Mucosa of descending colon (tissue), 3 donors: ENCODE measurements around the gene PRDM5. TPM values are rescaled to one million over a fixed set of nuclear protein-coding genes. Genes with fewer than 3 reads are reported as not detected.
A peak's percentile ranks its signal among the peaks of the same experiment; 100 is the strongest.

Source experiments
- ATAC-seq: fragments of 200-7000 bp; cut with Tn5 transposase; one replicate; pipeline ENCODE4 v1.9.1; 2020; ENCODE audit warnings: mild to moderate bottlenecking, moderate library complexity
- DNase-seq, 3 donors: peaks; one replicate each; pipeline ENCODE4 v3.0.0-alpha.2; 2020
- H3K36me3 ChIP-seq: fragments of 200-600 bp; one replicate; pipeline ENCODE4 v1.8.0; 2021; ENCODE audit warnings: low read depth, mild to moderate bottlenecking
- H3K4me1 ChIP-seq: fragments of 200-600 bp; one replicate; pipeline ENCODE4 v1.8.0; 2021; ENCODE audit warnings: low read depth, mild to moderate bottlenecking
- H3K4me3 ChIP-seq: fragments of 200-600 bp; one replicate; pipeline ENCODE4 v1.8.0; 2021; ENCODE audit warnings: mild to moderate bottlenecking
- H3K9me3 ChIP-seq: fragments of 200-600 bp; one replicate; pipeline ENCODE4 v1.8.0; 2021; ENCODE audit warnings: mild to moderate bottlenecking
- CTCF ChIP-seq: fragments of 200-600 bp; IDR thresholded peaks from one replicate; pipeline ENCODE4 v1.8.0; 2022; ENCODE audit warnings: antibody characterized with exemption, mild to moderate bottlenecking
- intact Hi-C, 2 donors: fragments of 100-400 bp; cut with DNase I in 1 of 2; cut with micrococcal nuclease in 1 of 2; formaldehyde crosslinking; loops; one replicate each; pipeline versions ENCODE4 v1.11.0 to v1.11.1; 2022; cut with DNase I, micrococcal nuclease
- total RNA-seq, 3 donors: library from RNA; stranded (reverse); fragmentation: NEBNext Ultra II Directional in 2 of 3; extraction: Animal tissue kit (Norgen Biotek cat#: 25700) in 2 of 3; gene quantifications; one replicate each; pipeline versions ENCODE4 v1.2.1 to v1.2.4, GENCODE V29; 2021 to 2023
- donor health status: DM: no; HTN: no; CAD: no; lungs with moderate emphysema.
- donor health status: DM: no; HTN: no; CAD: no.
- donor health status: DM: no; HTN: yes; CAD: no.

The PRDM5 gene
- total RNA-seq, 3 donors from 2014 or later: 8.7 to 12.2 (median 10.2) TPM

DNA sequence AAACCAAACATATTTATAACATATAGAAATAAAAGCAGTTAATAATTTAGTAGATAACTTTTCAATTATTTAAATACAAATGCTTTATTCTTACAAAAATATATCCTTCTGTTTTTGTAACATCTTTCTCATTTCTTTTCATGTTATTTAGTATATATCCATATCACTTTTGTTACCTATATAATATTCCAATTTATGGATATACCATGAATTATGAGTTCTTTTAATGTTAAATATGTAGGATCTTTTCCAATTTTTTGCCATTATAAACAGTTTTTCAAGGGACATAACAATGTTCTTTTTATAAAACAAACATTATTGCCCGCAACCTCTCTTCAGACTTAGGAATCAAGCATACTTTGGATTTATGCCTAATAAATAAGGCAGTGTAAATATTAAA is 151.6 kb downstream of the PRDM5 start:
- H3K4me1 ChIP-seq: no peaks in the 10 kb centered on the region
- ATAC-seq (no peak), DNase-seq (no peak)
- H3K36me3 ChIP-seq: no peaks in the 10 kb centered on the region
- no peak overlapping the region for H3K4me3 ChIP-seq
- no peaks in the 10 kb centered on the region for H3K9me3 ChIP-seq
- intact Hi-C loops: no loop called here
- TF ChIP-seq CTCF: no peak

DNA sequence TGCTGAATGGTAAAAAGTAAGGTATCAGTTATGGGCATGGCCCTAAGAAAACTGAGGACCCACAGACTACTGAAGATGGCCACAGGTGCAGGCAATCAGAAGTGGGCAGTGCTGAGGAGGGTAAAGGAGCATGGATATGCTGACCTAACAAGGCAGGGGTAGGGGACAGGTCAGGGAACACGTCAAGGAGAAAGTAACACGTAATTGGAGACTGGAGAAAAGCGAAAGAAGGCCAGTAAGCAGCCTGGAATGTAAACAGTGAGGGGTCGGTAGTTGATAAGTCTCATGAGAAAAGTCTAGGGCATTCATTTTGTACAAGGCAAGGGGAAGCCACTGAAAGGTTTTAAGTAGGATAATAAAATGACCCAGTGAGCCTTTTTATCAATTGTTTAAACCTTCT is 153.3 kb downstream of the PRDM5 start:
- H3K4me3 ChIP-seq: no peak overlapping the region
- no peaks in the 10 kb centered on the region for H3K4me1 ChIP-seq
- no peaks in the 10 kb centered on the region for H3K36me3 ChIP-seq
- ATAC-seq (no peak), DNase-seq (no peak)
- no peak for TF ChIP-seq CTCF
- intact Hi-C loops: no loop called here
- no peaks in the 10 kb centered on the region for H3K9me3 ChIP-seq

DNA sequence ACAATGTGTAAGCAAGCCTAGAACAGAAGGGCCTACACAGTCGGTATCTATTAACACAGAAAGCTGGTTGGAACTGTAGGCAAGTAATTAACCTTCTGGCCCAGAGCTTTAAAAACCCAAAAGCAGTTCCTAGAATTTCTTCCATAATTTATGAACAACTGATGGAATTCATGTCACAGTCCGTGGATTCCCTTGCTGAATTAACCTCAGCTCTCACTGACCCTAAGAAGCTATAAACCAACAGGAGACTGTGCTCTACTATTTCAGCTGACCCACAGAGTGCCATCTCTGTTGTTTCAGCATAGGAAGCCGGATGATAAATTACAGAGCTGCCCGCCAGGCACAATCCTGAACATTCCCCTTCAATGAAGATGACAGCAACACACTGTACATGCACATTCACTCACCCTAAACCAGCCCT is 157.3 kb downstream of the PRDM5 start:
- intact Hi-C loops: no loop called here
- no peaks in the 10 kb centered on the region for H3K9me3 ChIP-seq
- H3K4me3 ChIP-seq: no peak overlapping the region
- H3K4me1 ChIP-seq: no peaks in the 10 kb centered on the region
- DNase-seq: no peak
- no peak for ATAC-seq
- no peaks in the 10 kb centered on the region for H3K36me3 ChIP-seq
- TF ChIP-seq CTCF: no peak

DNA sequence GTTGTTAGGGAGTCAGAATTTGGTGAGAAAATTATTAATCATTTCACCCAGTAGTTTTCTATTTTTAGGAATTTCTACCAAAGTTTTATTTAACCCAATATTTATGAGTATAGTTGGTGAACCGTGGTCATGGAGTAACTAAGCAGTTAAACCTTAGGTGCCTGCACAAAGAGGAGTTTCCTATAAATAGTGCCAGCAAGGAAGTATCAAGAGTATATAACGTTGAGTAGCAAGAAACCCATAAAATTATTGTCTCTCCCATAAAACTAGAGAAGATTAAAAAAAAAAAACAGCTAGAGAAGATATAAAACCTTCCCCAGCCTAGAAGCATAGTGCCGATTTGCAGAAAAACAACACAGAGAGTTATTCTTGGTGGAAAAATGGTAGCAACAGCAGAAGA is 158.9 kb downstream of the PRDM5 start:
- DNase-seq (no peak), ATAC-seq (peak; percentile 76)
- H3K4me1 ChIP-seq: no peaks in the 10 kb centered on the region
- intact Hi-C loops: no loop called here
- no peaks in the 10 kb centered on the region for H3K36me3 ChIP-seq
- TF ChIP-seq CTCF: no peak
- H3K4me3 ChIP-seq: no peak overlapping the region
- H3K9me3 ChIP-seq: no peaks in the 10 kb centered on the region

- ATAC-seq: no peak
- Histone ChIP-seq H3K36me3 (no peaks in the 10 kb centered on the region), H3K9me3 (no peaks in the 10 kb centered on the region), H3K4me1 (no peaks in the 10 kb centered on the region), H3K4me3 (no peak overlapping the region)
- no peak for TF ChIP-seq CTCF
- DNase-seq: no peak
- intact Hi-C loops: no loop called here
These were observed 161.5 kb downstream of the PRDM5 start for GRCh38 chr4:120761070-120761469.

DNA sequence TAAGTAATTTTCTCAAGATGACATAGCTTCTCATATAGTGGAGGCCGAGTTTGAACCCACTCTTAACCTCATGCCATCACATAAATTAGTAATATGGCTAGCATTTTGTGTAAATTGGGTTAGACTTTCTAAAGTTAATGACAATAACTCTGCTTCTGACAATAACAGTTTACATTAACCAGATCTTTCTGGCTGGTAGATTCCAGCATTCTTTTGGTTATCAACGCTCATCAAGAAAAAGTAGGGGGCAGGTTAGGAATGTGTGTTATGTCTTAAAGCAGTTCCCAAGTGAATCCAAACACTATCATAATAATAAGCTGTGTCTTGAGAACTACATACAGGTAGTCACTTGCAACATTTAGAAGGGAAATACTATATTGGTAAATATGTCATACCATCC is 162.5 kb downstream of the PRDM5 start:
- intact Hi-C loops: no loop called here

More for the DNA sequence above, 162.5 kb downstream of the PRDM5 start:
- ATAC-seq (no peak), DNase-seq (no peak)
- H3K4me3 ChIP-seq: no peak overlapping the region
- H3K9me3 ChIP-seq: no peaks in the 10 kb centered on the region
- H3K36me3 ChIP-seq: no peaks in the 10 kb centered on the region
- no peak for TF ChIP-seq CTCF
- no peaks in the 10 kb centered on the region for H3K4me1 ChIP-seq
